ENCODE results near the gene FAM193A.

DNA sequence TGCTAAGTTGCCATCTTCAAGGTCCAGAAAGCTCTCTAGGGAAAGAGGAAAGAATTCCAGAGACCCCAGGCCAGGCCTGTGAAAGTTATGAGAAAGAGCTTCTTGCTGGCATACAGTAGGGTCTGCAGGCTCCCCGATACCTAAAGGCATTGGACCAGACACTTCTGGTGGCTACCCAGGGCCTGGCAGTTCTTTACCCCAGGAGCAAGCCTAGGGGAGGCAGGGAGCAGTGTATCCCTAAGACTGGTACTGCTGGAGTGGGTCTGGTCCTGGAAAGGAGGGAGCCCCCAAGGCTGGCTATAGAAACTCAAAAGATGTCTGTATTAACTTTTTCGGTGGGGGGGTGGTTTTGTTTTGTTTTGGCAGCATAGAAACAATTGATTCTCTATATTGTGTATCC lies 19.8 kb upstream of the FAM193A start:
- TF ChIP-seq, protein P1, sequence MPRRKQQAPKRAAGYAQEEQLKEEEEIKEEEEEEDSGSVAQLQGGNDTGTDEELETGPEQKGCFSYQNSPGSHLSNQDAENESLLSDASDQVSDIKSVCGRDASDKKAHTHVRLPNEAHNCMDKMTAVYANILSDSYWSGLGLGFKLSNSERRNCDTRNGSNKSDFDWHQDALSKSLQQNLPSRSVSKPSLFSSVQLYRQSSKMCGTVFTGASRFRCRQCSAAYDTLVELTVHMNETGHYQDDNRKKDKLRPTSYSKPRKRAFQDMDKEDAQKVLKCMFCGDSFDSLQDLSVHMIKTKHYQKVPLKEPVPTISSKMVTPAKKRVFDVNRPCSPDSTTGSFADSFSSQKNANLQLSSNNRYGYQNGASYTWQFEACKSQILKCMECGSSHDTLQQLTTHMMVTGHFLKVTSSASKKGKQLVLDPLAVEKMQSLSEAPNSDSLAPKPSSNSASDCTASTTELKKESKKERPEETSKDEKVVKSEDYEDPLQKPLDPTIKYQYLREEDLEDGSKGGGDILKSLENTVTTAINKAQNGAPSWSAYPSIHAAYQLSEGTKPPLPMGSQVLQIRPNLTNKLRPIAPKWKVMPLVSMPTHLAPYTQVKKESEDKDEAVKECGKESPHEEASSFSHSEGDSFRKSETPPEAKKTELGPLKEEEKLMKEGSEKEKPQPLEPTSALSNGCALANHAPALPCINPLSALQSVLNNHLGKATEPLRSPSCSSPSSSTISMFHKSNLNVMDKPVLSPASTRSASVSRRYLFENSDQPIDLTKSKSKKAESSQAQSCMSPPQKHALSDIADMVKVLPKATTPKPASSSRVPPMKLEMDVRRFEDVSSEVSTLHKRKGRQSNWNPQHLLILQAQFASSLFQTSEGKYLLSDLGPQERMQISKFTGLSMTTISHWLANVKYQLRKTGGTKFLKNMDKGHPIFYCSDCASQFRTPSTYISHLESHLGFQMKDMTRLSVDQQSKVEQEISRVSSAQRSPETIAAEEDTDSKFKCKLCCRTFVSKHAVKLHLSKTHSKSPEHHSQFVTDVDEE (CRISPR knock-in tag; IDR thresholded peaks at IDR 0.05), result no peak
- TF ChIP-seq TOX (CRISPR knock-in tag; IDR thresholded peaks at IDR 0.05; ENCODE audit: borderline replicate concordance), result no peak
- no peak for TF ChIP-seq RARB (CRISPR knock-in tag; IDR thresholded peaks at IDR 0.05)
- no peak for TF ChIP-seq OSR1 (CRISPR knock-in tag; IDR thresholded peaks at IDR 0.05)
- no peak for TF ChIP-seq ARNTL (CRISPR knock-in tag; IDR thresholded peaks at IDR 0.05; ENCODE audit: borderline replicate concordance, low read depth)
- no peak for TF ChIP-seq ZNF70 (CRISPR knock-in tag; IDR thresholded peaks at IDR 0.05)
- TF ChIP-seq ZNF565 (CRISPR knock-in tag; conservative IDR thresholded peaks at IDR 0.05; ENCODE audit: low read depth), result no peak
- TF ChIP-seq, protein P2, sequence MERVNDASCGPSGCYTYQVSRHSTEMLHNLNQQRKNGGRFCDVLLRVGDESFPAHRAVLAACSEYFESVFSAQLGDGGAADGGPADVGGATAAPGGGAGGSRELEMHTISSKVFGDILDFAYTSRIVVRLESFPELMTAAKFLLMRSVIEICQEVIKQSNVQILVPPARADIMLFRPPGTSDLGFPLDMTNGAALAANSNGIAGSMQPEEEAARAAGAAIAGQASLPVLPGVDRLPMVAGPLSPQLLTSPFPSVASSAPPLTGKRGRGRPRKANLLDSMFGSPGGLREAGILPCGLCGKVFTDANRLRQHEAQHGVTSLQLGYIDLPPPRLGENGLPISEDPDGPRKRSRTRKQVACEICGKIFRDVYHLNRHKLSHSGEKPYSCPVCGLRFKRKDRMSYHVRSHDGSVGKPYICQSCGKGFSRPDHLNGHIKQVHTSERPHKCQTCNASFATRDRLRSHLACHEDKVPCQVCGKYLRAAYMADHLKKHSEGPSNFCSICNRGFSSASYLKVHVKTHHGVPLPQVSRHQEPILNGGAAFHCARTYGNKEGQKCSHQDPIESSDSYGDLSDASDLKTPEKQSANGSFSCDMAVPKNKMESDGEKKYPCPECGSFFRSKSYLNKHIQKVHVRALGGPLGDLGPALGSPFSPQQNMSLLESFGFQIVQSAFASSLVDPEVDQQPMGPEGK (CRISPR knock-in tag; IDR thresholded peaks at IDR 0.05; ENCODE audit: borderline replicate concordance), result no peak
- TF ChIP-seq, protein P3, sequence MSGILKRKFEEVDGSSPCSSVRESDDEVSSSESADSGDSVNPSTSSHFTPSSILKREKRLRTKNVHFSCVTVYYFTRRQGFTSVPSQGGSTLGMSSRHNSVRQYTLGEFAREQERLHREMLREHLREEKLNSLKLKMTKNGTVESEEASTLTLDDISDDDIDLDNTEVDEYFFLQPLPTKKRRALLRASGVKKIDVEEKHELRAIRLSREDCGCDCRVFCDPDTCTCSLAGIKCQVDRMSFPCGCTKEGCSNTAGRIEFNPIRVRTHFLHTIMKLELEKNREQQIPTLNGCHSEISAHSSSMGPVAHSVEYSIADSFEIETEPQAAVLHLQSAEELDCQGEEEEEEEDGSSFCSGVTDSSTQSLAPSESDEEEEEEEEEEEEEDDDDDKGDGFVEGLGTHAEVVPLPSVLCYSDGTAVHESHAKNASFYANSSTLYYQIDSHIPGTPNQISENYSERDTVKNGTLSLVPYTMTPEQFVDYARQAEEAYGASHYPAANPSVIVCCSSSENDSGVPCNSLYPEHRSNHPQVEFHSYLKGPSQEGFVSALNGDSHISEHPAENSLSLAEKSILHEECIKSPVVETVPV (CRISPR knock-in tag; IDR thresholded peaks at IDR 0.05), result no peak
- no peak for TF ChIP-seq ZNF8 (CRISPR knock-in tag; IDR thresholded peaks at IDR 0.05)
